NB4 (cell line): ENCODE results near the gene ZNF175.
A peak's percentile ranks its signal among the peaks of the same experiment; 100 is the strongest.

ENCODE experiments used
- DNase-seq: peaks from one replicate; pipeline ENCODE4 v3.0.0; 2010; ENCODE audit warnings: low read depth
- H3K4me3 ChIP-seq: one replicate; pipeline ENCODE4 v1.5.1; 2011; ENCODE audit warnings: mild to moderate bottlenecking, low read depth, low read length, moderate library complexity
- CTCF ChIP-seq: IDR thresholded peaks from one replicate; pipeline ENCODE4 v1.5.1; 2012; ENCODE audit warnings: low read depth, low read length
- MAX ChIP-seq: IDR thresholded peaks from 2 replicates; pipeline ENCODE4 v1.6.1; 2011; ENCODE audit warnings: low read depth, low read length
- MYC ChIP-seq: IDR thresholded peaks from 2 replicates; pipeline ENCODE4 v1.6.1; 2011; ENCODE audit warnings: low read depth, low read length
- POLR2A ChIP-seq: IDR thresholded peaks from 2 replicates; pipeline ENCODE4 v1.6.1; 2011; ENCODE audit warnings: mild to moderate bottlenecking; ENCODE audit not compliant: insufficient read length; ENCODE audit errors: extremely low read depth

The ZNF175 gene

GRCh38 chr19:51544038-51544437 lies 27.0 kb upstream of the ZNF175 start:
- no peak for DNase-seq
- TF ChIP-seq MYC (no peak), MAX (no peak), CTCF (no peak), POLR2A (no peak)
- H3K4me3 ChIP-seq: no peak overlapping the region

- no peak for TF ChIP-seq MAX
- no peak for TF ChIP-seq MYC
- no peak for TF ChIP-seq POLR2A
- no peak for TF ChIP-seq CTCF
- no peak overlapping the region for H3K4me3 ChIP-seq
- peak; percentile 53 for DNase-seq
Observed at GRCh38 chr19:51546107-51546649, 24.9 kb upstream of the ZNF175 start.

- H3K4me3 ChIP-seq: peak overlapping the region; percentile 22
- DNase-seq: peak; percentile 98
- TF ChIP-seq POLR2A (no peak), CTCF (no peak), MAX (peak; percentile 70), MYC (peak; percentile 91)
Observed at GRCh38 chr19:51546650-51547396, 24.3 kb upstream of the ZNF175 start.

- DNase-seq: peak; percentile 82
- no peak overlapping the region for H3K4me3 ChIP-seq
Observed at GRCh38 chr19:51547397-51548212, 23.5 kb upstream of the ZNF175 start.

More at GRCh38 chr19:51547397-51548212, 23.5 kb upstream of the ZNF175 start:
- TF ChIP-seq CTCF (no peak), MYC (peak; percentile 54; the same call in 1 of the 2 replicates), MAX (0 out of 2 replicates have a peak, but pooled peaks have one; percentile 36), POLR2A (no peak)
